Ovary (tissue), 9 donors: ENCODE measurements around the gene CST11. TPM values are rescaled to one million over a fixed set of nuclear protein-coding genes. Genes with fewer than 3 reads are reported as not detected.

ENCODE experiments used
- DNase-seq, 5 donors: peaks; one replicate each; pipeline ENCODE4 v3.0.0-alpha.2; 2019 to 2020
- H3K27ac ChIP-seq, 2 donors: fragments of 200-600 bp; one replicate each; pipeline versions ENCODE4 v1.5.1 to v1.8.0; 2019 to 2022
- H3K27me3 ChIP-seq: fragments of 200-600 bp; one replicate; pipeline ENCODE4 v1.8.0; 2022
- H3K36me3 ChIP-seq: fragments of 200-600 bp; sonication (generic); one replicate; pipeline ENCODE4 v1.5.1; 2019
- H3K4me1 ChIP-seq: one replicate; pipeline ENCODE4 v1.8.1; 2013; ENCODE audit warnings: mild to moderate bottlenecking, moderate library complexity; ENCODE audit not compliant: insufficient read depth
- H3K4me3 ChIP-seq: fragments of 200-600 bp; sonication (generic); one replicate; pipeline ENCODE4 v1.5.1; 2017
- H3K9me3 ChIP-seq, 2 donors: fragments of 200-600 bp in 1 of 2; sonication (generic) in 1 of 2; one replicate each; pipeline versions ENCODE4 v1.5.1 to v1.8.1; 2013 to 2019; ENCODE audit warnings: mild to moderate bottlenecking in 1 of 2, moderate library complexity in 1 of 2
- CTCF ChIP-seq, 3 donors: fragments of 450-650 bp in 2 of 3; fragments of 200-600 bp in 1 of 3; IDR thresholded peaks; one replicate each; pipeline versions ENCODE4 v1.5.1 to v1.8.0; 2016 to 2022; ENCODE audit warnings: antibody characterized with exemption in 3 of 3, mild to moderate bottlenecking in 1 of 3
- EP300 ChIP-seq: sonication (generic); formaldehyde crosslinking; IDR thresholded peaks from one replicate; pipeline ENCODE4 v1.6.1; 2017; ENCODE audit warnings: antibody characterized with exemption
- POLR2A ChIP-seq: fragments of 450-650 bp; IDR thresholded peaks from one replicate; pipeline ENCODE4 v1.6.1; 2017; ENCODE audit warnings: antibody characterized with exemption, mild to moderate bottlenecking, moderate library complexity
- WGBS, 3 donors: extraction: QIAGEN DNeasy Blood & Tissue Kit in 1 of 3; methylation state at CpG; one replicate each; pipeline versions ENCODE4 v1.1.5 to v1.1.7; 2013 to 2017; 5-methylcytosine and 5-hydroxymethylcytosine counted together
- intact Hi-C, 4 donors: fragments of 100-400 bp; cut with DNase I; formaldehyde crosslinking; loops; one replicate each; pipeline versions ENCODE4 v1.11.0 to v1.15.1; 2022 to 2023
- polyA plus RNA-seq, 2 donors: library from polyadenylated mRNA; stranded (reverse); fragments of 200-250 nt in 1 of 2; fragments of 350-450 nt in 1 of 2; fragmentation: Illumina TruSeq in 1 of 2; extraction: RNeasy Lipid Tissue Mini Kit (QIAGEN cat#74804) in 1 of 2; gene quantifications; one replicate each; pipeline ENCODE4 v1.2.3, GENCODE V29; 2013 to 2014
- small RNA-seq: library from RNA; depleted of rRNA; stranded (forward); fragments of <200 nt; gene quantifications from one replicate; pipeline ENCODE3, GENCODE V24; 2016
- total RNA-seq, 7 donors: library from RNA; depleted of rRNA in 2 of 7; stranded (reverse); fragments of >200 nt in 2 of 7; fragmentation: NEBNext Ultra II Directional in 3 of 7; extraction: Animal tissue kit (Norgen Biotek cat#: 25700) in 3 of 7; gene quantifications; one replicate each; pipeline versions ENCODE4 v1.1.0 to v1.2.4, GENCODE V29; 2016 to 2023
- donor health status: DM: no; HTN: no; CAD: no; lungs with moderate emphysema.
- donor health status: DM: no; HTN: no; CAD: no.
- donor health status: Bipolar disorder and iron deficiency.
- donor health status: DM: yes; HTN: yes; CAD: no.
- donor health status: DM: no; HTN: no; CAD: no.
- donor health status: DM: yes; HTN: yes; CAD: no.

The CST11 gene
- total and polyA plus RNA-seq, 9 donors = not detected

DNA sequence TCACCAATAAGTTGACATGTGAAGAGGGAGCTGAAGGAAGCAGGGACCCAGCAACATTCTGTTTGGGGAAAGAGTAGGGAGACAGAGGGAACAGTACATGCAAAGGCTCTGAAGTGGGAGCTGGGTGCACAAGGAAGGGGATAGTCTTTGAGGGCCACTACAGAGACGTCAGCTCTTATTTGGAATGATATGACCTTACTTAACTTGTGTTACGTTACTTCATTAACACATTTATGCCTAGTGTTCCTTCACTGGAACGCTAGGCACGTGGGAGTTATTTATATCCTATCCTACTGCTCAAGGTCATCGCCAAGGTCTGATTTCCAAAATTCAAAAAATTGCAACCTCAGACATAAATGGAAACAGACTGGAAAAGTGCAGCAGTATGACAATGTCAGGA is 51.6 kb downstream of the CST11 start:
- peaks cover 21% of the 10 kb centered on the region for H3K4me1 ChIP-seq
- no peak overlapping the region for H3K4me3 ChIP-seq
- WGBS, 3 donors = 7 to 32% (median 11%) methylated on average over 5 of the region's 5 CpGs
- H3K9me3 ChIP-seq = no peaks in the 10 kb centered on the region
- DNase-seq = no peak
- H3K36me3 ChIP-seq = no peaks in the 10 kb centered on the region
- no peak for TF ChIP-seq EP300
- TF ChIP-seq CTCF (IDR thresholded peaks at IDR 0.05) = no peak
- TF ChIP-seq POLR2A = no peak
- intact Hi-C loops = no loop called here
- no peaks in the 10 kb centered on the region for H3K27me3 ChIP-seq
- no peak overlapping the region for H3K27ac ChIP-seq

Small RNA genes within 50 kb of the gene (small RNA-seq; reads per million reads assigned to genes)
- gene RF00019 = not detected

Other genes starting within 250 kb of the CST11 start
- 10 to 100 TPM; 19.3 to 44.6 (median 32.1) TPM for gene NXT1, start 102.1 kb downstream of the CST11 start, total RNA-seq
- 10 to 100 TPM; 19.2 to 20.5 TPM for gene NXT1, start 102.1 kb downstream of the CST11 start, polyA plus RNA-seq
- 10 to 100 TPM in 6 of 7 donors, 1 to 10 TPM in 1; 9.8 to 31.4 (median 21.4) TPM for gene GZF1, start 90.7 kb downstream of the CST11 start, total RNA-seq
- gene GZF1, start 90.7 kb downstream of the CST11 start, polyA plus RNA-seq = 1 to 10 TPM; 8.5 to 9.1 TPM
- gene NAPB, start 31.4 kb downstream of the CST11 start, total RNA-seq = 10 to 100 TPM; 11.8 to 17.9 (median 13.6) TPM
- gene NAPB, start 31.4 kb downstream of the CST11 start, polyA plus RNA-seq = 10 to 100 TPM in 1 of 2 donors, 1 to 10 TPM in 1; 9.3 to 11.3 TPM
- gene CSTL1, start 13.2 kb downstream of the CST11 start, total RNA-seq = not detected
- gene CSTL1, start 13.2 kb downstream of the CST11 start, polyA plus RNA-seq = not detected
- gene CST8, start 38.2 kb upstream of the CST11 start, total RNA-seq = not detected
- gene CST8, start 38.2 kb upstream of the CST11 start, polyA plus RNA-seq = not detected
- not detected for gene CST9L, start 115.6 kb upstream of the CST11 start, total RNA-seq
- not detected for gene CST9L, start 115.6 kb upstream of the CST11 start, polyA plus RNA-seq
- not detected for gene CST9, start 153.0 kb upstream of the CST11 start, total RNA-seq
- not detected for gene CST9, start 153.0 kb upstream of the CST11 start, polyA plus RNA-seq
- 100 to 1,000 TPM; 317 to 889 (median 588) TPM for gene CST3, start 185.1 kb upstream of the CST11 start, total RNA-seq
- 100 to 1,000 TPM; 352 to 404 TPM for gene CST3, start 185.1 kb upstream of the CST11 start, polyA plus RNA-seq
- not detected for gene CST4, start 236.2 kb upstream of the CST11 start, total RNA-seq
- gene CST4, start 236.2 kb upstream of the CST11 start, polyA plus RNA-seq = not detected